Ascending aorta (tissue), 2 donors: ENCODE measurements around the gene SF1. TPM values are rescaled to one million over a fixed set of nuclear protein-coding genes. Genes with fewer than 3 reads are reported as not detected.

Experiments
- DNase-seq, 2 donors: peaks; one replicate each; pipeline ENCODE4 v3.0.0-alpha.2; 2019; ENCODE audit warnings: low spot score in 2 of 2
- H3K27ac ChIP-seq, 2 donors: fragments of 200-600 bp; sonication (generic); one replicate each; pipeline ENCODE4 v1.5.1; 2016 to 2017; ENCODE audit warnings: mild to moderate bottlenecking in 1 of 2
- H3K27me3 ChIP-seq: fragments of 200-600 bp; sonication (generic); one replicate; pipeline ENCODE4 v1.5.1; 2017
- H3K36me3 ChIP-seq, 2 donors: fragments of 200-600 bp; sonication (generic); one replicate each; pipeline ENCODE4 v1.5.1; 2016
- H3K4me1 ChIP-seq, 2 donors: fragments of 200-600 bp; sonication (generic); one replicate each; pipeline ENCODE4 v1.5.1; 2016 to 2017; ENCODE audit warnings: mild to moderate bottlenecking in 1 of 2
- H3K4me3 ChIP-seq, 2 donors: fragments of 200-600 bp; sonication (generic); one replicate each; pipeline ENCODE4 v1.5.1; 2016 to 2017; ENCODE audit warnings: mild to moderate bottlenecking in 1 of 2
- H3K9me3 ChIP-seq, 2 donors: fragments of 200-600 bp; sonication (generic); one replicate each; pipeline ENCODE4 v1.5.1; 2016
- CTCF ChIP-seq, 3 experiments: fragments of 200-600 bp in 2 of 3; fragments of 450-650 bp in 1 of 3; sonication (generic) in 2 of 3; IDR thresholded peaks; one replicate each; pipeline ENCODE4 v1.5.1; 2016 to 2019; ENCODE audit warnings: antibody characterized with exemption in 3 of 3, mild to moderate bottlenecking in 1 of 3, moderate library complexity in 1 of 3
- intact Hi-C: fragments of 100-400 bp; cut with DNase I; formaldehyde crosslinking; loops from one replicate; pipeline ENCODE4 v1.15.1; 2023
- total RNA-seq: library from RNA; depleted of rRNA; stranded (reverse); fragments of >200 nt; gene quantifications from one replicate; pipeline ENCODE4 v1.1.0, GENCODE V29; 2016

Gene SF1
- total RNA-seq, 1 donor from 2014 or later: 332 TPM

DNA sequence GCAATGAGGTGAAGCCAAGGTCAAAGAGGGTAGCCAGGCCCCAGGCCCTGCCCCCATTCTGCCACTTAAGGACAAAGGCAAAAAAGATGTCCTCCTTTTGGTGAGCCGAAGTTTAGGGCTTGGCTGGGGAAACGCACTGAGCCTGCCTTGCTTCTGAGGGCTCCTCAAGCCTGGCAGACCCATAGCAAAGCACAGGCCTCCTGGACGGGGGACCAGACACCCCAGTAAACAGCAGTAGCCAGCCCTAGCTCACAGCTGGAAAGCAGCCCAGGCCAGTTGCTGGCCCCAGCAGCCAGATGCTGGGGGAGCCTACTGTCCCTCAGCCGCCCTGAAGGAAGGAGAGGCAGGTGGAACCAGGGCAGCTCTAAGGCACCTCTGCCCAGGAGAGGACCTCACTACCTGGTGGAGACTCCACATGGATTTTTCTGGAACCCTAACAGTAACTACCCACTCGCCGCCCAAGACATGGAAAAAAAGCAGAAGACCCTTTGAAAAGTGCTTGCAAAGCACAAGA, 14.8 kb downstream of the SF1 start:
- intact Hi-C loops: no loop called here
- Histone ChIP-seq H3K4me3 (no peak overlapping the region), H3K27me3 (no peaks in the 10 kb centered on the region), H3K36me3 (peaks cover 59 to 66% of the 10 kb centered on the region in 2 donors), H3K4me1 (peaks cover 22 to 53% of the 10 kb centered on the region in 2 donors), H3K27ac (peak overlapping the region; percentile 75 to 80), H3K9me3 (no peaks in the 10 kb centered on the region)
- no peak for TF ChIP-seq CTCF (IDR thresholded peaks at IDR 0.05)
- peak in 1 of 2 donors; percentile 62 for DNase-seq

DNA sequence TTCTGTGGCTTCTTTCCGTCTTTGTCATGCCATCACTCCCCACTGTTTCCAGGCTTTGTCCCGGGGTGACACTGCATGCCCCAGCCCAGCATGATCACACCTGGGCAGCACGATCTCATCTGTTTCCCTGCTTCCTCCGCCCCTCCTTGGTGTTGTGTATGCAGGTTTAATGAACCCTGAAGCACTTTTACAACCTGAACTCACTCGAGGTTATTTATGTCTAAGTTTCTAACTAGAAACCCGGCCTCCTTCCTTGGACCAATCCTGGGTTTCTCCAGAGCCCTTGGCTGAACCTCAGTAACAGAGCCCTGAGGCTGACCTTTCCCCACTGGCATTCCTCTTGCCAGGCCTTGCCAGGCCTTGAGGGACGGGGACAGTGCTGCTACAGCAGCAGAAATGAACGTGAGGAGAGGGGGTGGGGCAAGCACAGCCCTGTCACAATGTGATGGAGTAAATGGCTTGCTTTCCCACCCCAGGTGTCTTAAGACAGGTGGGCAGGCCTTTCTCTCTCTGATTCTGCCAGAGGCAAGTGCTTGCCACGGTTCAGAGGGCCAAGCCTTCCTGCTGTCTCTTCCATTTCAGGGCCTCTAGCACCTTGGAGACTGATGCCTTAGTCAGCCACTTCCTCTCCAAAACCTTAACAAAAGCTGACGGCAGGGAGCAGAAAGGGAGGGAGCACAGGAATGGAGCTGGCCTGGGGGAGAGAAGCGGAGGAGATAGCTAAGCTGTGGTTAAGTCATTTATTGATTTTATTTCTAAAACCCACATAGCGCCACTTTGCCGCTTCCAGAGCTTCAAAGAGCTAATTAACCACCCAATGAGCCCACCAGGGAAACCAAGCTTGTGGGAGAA, 15.4 kb downstream of the SF1 start:
- Histone ChIP-seq H3K4me1 (peaks cover 22 to 51% of the 10 kb centered on the region in 2 donors), H3K36me3 (peaks cover 52 to 60% of the 10 kb centered on the region in 2 donors), H3K4me3 (no peak overlapping the region), H3K27ac (peak overlapping the region; percentile 75 to 80), H3K9me3 (no peaks in the 10 kb centered on the region), H3K27me3 (no peaks in the 10 kb centered on the region)
- intact Hi-C loops: no loop called here
- DNase-seq: peak in 1 of 2 donors; percentile 71
- no peak for TF ChIP-seq CTCF (IDR thresholded peaks at IDR 0.05)

- H3K27ac ChIP-seq: peak overlapping the region; percentile 75 to 80
- peaks cover 46 to 53% of the 10 kb centered on the region in 2 donors for H3K36me3 ChIP-seq
- no peak for TF ChIP-seq CTCF (IDR thresholded peaks at IDR 0.05)
- DNase-seq: peak in 1 of 2 donors; percentile 58
- H3K4me1 ChIP-seq: peaks cover 22 to 48% of the 10 kb centered on the region in 2 donors
- no peaks in the 10 kb centered on the region for H3K9me3 ChIP-seq
- intact Hi-C loops: no loop called here
- no peaks in the 10 kb centered on the region for H3K27me3 ChIP-seq
- no peak overlapping the region for H3K4me3 ChIP-seq
These were observed 16.1 kb downstream of the SF1 start for GRCh38 chr11:64762277-64762673.

DNA sequence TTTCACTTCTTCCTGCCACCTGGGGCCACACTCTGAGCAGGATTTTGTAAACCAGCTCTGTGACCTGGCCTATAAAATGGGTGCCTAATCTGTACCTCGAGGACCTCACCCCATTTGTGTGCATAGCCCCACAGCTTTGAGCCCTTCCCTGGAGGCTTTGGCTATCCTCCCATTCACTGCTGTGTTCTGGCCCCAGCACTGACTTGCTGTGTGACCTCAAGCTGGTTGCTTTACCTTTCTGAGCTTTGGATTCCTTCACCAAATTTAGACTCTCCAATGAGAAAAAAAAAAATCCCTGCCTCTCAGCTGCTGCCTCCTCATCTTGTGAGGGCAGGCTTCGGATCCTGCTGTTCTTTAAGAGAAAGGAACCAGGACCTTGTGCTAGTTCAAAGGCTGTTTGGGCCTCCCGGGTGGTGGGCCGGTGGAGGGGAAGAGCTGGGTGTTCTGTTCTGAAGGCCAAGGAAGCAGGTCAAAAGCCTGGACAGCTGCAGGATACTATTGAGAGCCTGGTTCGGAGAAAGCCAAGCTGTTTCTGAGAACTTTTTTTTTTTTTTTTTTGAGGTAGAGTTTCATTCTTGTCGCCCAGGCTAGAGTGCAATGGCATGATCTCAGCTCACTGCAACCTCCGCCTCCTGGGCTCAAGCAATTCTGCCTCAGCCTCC, 17.5 kb downstream of the SF1 start:
- Histone ChIP-seq H3K9me3 (no peaks in the 10 kb centered on the region), H3K27ac (peak overlapping the region; percentile 75 to 80), H3K36me3 (peaks cover 32 to 40% of the 10 kb centered on the region in 2 donors), H3K27me3 (no peaks in the 10 kb centered on the region), H3K4me1 (peaks cover 22 to 48% of the 10 kb centered on the region in 2 donors), H3K4me3 (no peak overlapping the region)
- DNase-seq: peak in 1 of 2 donors; percentile 55
- intact Hi-C loops: loop anchor here (1.0 to 2.0 kb wide), 2 partner anchors 16 to 18 kb away; no protein-coding TSS in a partner anchor
- no peak for TF ChIP-seq CTCF (IDR thresholded peaks at IDR 0.05)

DNA sequence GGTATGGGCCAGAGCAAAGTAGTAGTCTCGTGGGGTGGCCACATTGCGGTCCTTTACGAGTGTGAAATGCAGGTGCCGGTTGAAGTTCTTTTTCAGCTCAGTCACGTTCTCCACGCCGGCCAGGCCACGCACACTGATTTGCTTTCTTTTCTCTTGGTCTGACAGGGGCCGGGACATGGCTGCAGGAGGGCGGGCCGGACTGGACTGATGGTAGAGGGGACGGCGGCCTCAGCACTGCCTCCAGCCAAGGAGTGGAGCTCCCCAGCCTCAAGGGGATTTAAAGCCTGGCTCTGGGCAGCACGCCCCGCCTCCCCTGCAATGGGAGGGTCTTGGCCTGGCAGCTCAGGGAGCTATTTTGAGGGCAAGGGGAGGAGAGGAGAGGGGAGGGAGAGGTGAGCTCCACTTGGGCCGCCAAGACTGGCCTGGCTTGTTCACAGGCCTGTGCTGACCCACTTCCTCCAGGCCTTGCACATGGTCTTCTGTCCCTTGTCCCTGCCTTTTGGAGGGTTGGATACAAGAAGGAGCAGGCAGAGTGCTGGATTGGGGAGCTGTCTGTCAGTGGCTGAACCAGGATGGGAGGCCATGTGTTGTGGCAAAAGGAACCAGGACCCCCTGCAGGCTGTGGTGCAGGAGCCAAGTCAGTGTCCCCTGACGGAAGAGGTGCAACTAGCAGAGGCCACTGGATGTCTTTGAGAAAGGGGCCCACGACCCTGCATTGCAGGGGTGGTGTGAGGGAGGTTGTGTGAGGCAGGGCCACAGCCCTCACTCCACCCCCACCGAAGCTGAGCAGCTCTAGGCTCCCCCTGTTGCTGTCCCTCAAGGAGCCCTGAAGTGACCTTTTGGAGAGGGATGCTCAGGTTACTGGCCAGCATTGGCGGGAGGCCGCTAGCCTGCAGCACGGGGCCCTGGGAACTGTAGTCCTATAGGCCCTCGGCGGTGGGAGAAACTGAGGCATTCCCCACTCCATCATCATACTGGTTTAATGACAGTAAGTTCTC, 18.3 kb downstream of the SF1 start, which contains the start of gene PYGM:
TSS of gene PYGM (minus strand) at position 253 of the 998 bp plus-strand sequence. CDS start at position 177, 76 bp downstream.
- peak; percentile 60 to 95 for DNase-seq
- intact Hi-C loops: loop anchor here (1.0 to 2.0 kb wide), 2 partner anchors 17 kb away; no protein-coding TSS in a partner anchor

More for the DNA sequence above, 18.3 kb downstream of the SF1 start, which contains the start of gene PYGM:
- H3K4me3 ChIP-seq: peak within 1 kb of the TSS; percentile 42 to 57
- H3K27me3 ChIP-seq: no peaks in the 10 kb centered on the region
- H3K36me3 ChIP-seq: peaks cover 23 to 31% of the 10 kb centered on the region in 2 donors
- H3K9me3 ChIP-seq: no peaks in the 10 kb centered on the region
- TF ChIP-seq CTCF (IDR thresholded peaks at IDR 0.05): no peak
- peak within 1 kb of the TSS; percentile 75 to 80 for H3K27ac ChIP-seq
- H3K4me1 ChIP-seq: peaks cover 22 to 48% of the 10 kb centered on the region in 2 donors
